Activated T-helper 1 cell treated with Interleukin-2 at 50 U/mL for 16 hours (primary cell): Measurements from ENCODE around the gene NOD1.
"Not testable (repeated sequence)": the region's sequence is repeated elsewhere in the genome, so short reads cannot be mapped to it uniquely, and the experiment has no call there.

Experiments
- DNase-seq: peaks from one replicate; pipeline ENCODE4 v3.0.0-alpha.2; 2020; ENCODE audit warnings: low read depth

The NOD1 gene

GRCh38 chr7:30504301-30505173 is 26.0 kb upstream of the NOD1 start, which contains the start of gene GGCT:
Gene GGCT (minus strand): TSS chr7:30504829. CDS start chr7:30504709, 120 bp downstream.
- peak; percentile 91 for DNase-seq

DNA sequence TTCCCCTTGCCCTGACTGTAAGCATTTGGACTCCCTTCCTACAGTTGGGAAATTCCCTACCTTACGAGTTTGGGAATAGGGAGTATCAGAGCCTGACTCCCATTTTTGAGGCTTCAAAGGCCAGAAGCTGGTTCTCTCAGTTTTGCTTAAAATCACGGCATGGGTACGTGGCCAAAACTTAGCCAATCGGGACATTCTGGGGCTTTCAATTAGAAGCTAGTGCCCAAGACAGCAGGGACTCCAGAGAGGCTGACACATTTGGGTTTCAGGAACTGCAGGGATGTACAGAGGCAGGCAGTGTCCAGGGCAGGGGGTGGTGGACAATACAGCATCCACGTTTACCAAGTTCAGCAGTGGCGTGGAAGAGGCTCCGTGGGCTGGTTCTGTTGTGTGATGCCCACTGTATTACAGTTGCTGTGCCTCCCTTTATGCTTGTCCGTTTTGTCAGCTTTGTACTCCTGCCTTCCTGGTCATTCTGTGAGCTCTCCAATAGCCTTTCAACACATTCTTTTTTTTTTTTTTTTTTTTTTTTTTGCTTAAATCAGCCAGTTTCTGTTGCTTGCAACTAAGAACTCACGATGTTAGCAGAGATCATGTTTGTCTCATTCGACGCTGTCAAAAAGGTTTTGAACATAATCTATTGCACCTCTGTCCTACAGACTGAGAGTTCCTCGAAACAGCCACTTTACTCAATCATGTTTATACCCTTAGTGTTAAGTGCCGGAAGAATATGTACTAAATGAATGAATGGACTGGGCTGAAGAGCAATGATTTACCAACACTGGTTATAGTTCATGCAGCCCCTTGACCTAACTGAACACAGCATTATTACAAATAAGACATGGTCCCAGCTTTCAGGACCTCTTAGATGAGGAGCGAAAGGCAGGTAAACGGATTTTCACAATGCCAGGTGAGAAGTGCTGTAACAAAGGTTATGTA is 25.0 kb upstream of the NOD1 start:
- no peak for DNase-seq

DNA sequence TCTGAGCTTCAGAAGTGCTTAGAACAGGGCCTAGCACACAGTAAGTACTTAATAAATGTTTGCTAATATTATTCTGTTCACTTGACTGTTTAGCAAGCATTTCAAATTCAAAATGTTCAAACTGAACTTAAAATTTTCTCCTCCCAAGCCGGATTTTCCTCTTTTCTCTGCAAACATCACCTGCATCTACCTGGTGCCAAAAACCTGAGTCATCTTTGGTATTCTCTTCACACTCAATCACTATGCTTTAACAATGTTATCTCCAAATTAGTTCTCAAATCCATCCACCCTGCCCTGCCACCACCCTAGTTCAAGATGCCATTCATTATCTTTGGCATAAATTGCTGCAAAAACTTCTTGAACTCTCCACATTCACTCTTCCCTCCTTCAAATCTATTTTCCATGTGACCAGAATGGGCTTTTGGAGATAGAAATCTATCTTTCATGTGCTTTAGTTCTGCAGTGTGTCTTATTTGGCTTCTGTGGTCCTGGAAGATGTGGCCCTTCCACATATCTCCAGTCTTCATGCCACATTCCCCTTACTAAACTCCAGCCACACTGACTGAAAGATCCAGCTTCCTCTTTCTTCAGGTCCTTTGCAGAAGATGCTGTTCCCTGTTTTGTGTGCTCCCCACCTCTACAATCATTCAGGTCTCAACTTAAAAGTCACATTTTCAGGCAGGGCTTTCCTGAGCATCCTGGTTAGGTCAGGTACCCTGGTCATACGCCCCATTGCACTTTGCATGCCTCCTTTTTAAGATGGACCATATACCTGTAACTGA is 24.1 kb upstream of the NOD1 start:
- DNase-seq: no peak

GRCh38 chr7:30501264-30501663 is 22.7 kb upstream of the NOD1 start:
- no peak for DNase-seq

- DNase-seq: no peak
These were observed 14.6 kb upstream of the NOD1 start for GRCh38 chr7:30493228-30493627.

DNA sequence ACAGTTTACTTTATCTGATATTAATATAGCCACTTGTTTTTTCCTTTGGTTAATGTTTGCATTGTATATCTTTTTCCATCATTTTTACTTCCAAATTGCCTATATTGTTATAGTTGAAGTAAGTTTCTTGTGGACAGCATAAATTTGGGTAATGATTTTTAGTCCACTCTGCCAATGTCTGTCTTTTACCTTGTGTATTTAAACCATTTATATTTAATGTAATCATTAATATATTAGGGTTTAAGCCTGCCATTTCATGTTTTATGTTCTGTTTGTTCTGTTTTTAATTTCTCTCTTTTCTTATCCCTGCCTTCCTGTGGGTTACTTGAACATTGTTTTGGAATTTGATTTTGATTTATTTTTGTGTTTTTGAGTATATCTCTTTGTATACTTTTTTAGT is 12.8 kb upstream of the NOD1 start:
- DNase-seq: no peak

DNA sequence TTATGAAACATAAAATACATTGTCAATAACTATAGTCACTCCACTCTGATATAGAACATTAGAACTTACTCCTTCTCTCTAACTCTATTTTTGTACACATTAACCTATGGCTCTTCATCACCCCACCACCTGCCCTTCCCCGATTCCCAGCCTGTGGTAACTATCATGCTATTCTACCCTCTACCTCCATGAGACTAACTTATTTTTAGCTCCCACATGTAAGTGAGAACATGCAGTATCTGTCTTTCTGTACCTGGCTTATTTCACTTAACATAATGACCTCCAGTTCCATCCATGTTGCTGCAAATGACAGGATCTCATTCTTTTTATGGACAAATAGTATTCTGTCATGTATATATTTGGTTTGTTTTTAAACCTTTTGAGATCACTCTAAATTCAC is 8.8 kb upstream of the NOD1 start:
- no peak for DNase-seq

DNA sequence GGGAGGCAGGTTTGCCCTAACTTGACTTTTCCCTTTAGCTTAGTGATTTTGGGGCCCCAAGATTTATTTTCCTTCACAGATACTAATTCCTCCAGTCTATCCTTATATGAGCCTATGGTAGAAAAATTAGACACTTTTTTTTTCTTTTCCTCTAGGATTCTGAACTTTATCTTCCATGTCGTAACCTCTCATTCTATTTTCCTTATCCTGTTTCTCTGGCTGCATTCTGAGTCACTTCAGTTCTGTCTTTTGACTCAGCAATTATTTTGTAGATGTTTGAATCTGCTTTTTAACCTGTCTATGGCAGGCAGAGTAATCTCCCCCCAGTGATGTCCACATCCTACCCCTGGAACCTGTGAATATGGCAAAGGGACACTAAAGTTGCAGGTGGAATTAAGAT is 7.1 kb upstream of the NOD1 start:
- no peak for DNase-seq

- not testable (repeated sequence) for DNase-seq
These were observed 2.8 kb upstream of the NOD1 start for GRCh38 chr7:30481416-30481815.

DNA sequence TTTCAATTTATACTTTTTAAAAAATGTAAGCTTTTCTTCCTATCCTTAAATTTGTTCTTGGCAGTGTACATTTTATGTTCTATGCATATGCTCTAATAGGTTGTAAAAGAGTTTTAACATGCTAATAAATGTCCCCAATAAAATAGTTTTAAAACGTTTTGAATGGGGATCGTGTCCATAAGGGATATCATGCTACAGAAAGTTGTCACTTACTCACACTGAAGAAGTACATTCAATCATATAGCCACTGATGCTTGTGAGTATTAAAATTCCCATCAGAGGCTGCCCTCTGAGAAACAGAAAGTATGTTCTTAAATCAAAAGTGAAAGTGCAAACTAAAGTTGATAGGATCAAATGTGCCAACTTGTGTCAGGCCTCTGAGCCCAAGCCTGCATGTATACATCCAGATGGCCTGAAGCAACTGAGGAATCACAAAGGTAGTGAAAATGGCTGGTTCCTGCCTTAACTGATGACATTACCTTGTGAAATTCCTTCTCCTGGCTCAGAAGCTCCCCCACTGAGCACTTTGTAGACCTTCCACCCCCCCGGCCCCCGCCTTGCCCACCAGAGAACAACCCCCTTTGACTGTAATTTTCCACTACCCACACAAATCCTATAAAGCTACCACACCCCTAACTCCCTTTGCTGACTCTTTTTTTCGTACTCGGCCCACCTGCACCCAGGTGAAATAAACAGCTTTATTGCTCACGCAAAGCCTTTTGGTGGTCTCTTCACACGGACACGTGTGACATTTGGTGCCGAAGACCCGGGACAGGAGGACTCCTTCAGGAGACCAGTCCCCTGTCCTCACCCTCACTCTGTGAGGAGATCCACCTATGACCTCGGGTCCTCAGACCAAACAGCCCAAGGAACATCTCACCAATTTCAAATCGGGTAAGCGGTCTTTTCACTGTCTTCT is 877 bp upstream of the NOD1 start:
- no peak for DNase-seq

DNA sequence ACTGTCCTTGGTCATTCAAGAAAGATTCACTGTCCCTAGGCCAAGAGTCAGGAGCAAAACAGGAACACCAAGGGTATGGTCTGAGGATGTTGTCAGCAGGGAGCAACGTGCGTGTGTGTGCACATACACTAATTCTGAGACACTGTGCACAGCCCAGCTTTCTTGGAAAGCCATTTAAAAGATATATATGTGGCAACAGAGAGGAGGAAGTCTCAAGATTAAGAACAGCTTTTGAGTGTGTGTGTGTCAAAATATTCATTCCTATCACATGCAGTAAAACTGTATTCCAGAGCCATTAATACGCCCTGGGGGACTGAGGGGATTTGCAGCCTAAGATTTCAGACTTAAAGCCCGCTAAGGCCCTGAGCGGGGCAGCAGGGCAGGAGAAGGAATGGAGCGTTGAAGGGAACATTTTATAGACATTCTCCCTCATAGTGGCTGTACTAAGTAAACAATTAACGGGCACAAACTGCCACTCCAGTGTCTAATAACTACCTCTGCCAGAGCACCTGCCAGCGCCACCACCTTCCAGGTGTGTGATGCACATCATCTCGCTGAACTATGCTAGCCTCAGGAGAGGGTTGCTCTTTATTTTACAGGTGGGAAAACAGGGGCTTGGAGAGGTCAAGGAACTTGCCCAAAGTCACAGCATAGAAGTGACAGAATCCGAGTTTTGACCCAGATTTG is 2.0 kb downstream of the NOD1 start:
- DNase-seq: no peak

DNA sequence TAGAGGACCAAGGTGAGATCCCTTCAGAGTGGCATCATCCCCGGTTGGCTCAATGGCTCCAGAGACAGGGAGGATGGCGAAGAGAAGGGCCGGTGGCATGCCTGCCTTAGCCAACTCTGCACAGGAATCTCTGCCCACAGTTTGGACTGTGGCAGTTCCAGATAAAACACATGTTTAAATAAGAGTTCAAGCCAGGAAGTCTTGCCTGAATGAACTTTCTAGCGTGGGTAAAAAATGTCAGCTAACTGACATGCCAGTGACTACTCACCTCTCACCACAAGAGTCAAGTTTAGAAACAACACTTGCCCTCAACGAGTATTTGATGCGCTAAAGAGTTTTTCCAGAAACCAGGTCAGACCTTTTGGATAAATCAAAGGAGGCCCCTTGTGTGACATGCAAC is 3.0 kb downstream of the NOD1 start:
- no peak for DNase-seq

- DNase-seq: no peak
These were observed 3.7 kb downstream of the NOD1 start for GRCh38 chr7:30474893-30475292.

DNA sequence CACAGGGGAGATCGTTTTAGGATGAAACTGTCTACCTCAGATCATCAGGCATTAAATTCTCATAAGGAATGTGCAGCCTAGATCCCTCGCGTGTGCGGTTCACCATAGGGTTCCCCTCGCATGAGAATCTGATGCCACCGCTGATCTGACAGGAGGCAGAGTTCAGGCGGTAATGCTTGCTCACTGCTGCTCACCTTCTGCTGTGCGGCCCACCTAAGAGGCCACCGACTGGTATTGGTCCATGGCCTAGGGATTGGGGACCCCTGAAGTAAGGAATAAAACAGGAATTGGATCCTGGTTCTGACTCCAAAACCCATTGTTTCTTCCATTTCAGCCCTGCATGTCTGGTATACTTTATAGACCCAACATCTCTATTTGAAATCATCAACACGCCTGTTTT is 4.1 kb downstream of the NOD1 start:
- no peak for DNase-seq

GRCh38 chr7:30473903-30474302 is 4.7 kb downstream of the NOD1 start:
- no peak for DNase-seq

DNA sequence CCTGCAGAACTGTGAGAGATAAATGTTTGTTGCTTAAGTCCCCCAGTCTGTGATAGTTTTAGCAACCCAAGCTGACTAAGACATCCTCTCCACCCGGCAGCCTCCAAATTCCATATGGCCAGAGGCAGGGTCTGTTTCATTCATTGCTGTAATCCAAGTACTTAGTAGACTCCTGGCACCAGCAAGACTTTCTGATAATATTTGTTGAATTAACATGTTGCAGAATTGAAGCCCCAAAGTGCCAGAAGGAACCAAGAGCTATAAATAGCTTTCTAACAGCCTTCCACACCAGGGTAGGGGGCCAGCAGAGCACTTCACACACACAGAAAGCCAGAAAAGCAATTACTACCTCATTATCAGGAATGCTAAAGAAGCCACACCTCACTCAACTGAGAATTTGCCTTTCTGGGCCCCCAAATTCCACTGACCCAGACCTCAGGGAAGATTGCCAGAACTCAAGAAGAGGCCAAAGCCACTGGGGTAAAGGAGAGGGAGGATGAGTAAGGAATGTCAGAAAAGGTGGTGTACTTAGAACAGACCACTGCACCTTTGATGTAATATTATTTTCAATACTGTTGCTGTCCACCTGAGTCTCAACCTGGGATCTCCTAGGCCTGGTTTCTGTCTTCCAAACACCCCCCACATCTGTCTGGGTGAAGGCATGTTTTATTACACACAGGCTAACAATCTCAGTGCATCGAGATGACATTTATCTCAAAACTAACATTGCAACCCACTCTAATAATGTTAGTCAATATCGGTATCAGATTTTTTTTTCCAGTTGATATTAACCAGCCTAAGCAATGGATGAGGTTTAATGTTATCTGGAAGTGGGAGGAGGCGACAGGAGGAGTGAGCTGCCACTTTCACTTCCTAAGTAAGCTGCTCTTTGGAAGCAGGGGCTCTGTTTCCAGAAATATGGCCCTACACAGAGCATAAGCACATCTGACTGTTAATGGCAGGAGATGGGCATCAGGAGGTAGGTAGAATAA is 5.5 kb downstream of the NOD1 start:
- DNase-seq: no peak

DNA sequence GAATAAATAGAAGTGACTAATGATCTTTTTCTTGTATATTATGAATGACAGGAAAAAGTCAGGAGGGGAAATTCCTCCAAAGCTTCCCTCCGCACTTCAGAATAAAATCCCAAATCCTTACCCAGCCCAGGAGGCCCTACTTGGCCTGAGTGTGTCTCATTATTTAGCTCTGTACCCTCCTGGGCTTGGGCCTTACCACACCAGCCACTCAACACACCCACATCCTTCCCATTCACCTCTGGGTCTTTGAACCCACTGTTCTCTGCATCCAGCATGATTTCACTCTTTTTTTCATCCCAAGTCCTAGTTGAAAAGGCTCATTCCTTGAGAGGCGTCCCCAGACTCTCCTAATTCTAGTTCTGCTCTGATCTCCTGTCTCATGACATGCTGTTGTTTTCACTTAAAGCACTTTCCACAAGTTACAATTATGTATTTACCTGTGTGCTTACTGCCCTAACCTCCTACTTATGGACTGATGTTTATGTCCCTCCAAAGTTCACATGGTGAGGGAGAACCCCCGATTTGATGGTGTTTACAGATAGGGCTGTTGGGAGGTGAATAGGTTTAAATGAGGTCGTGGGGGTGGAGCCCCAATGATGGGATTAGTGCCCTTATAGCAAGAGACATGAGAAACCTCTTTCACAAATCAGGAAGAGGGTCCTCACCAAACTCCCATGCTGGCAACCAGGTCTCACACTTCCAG is 6.4 kb downstream of the NOD1 start:
- DNase-seq: no peak

DNA sequence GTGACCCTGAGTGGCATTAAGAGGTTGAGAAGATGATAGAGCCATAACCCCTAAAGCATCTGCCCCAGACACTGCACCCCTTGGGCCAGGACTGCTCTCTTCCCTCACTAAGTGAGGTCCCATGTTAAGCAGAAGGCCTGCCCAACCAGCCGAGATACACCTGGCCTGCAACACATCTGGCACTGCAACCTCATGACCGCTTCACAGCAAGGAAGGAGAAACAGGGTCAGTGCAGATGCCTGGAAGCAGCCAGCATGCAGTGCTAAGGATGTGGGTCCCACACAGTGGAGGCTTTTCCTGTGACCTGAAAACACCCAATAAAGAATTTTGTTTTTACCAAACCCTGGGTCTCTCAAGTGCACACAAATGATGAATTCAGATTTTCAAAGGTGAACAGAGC is 7.4 kb downstream of the NOD1 start:
- DNase-seq: no peak

GRCh38 chr7:30470771-30471170 is 7.8 kb downstream of the NOD1 start:
- no peak for DNase-seq
